A673 (cell line): ENCODE data around the gene FBP1.

Source experiments
- EZH2 ChIP-seq: fragments of 200-600 bp; sonication (generic); IDR thresholded peaks from 2 replicates; pipeline ENCODE4 v1.6.1; 2017; ENCODE audit warnings: borderline replicate concordance, low read depth, mild to moderate bottlenecking, mixed read lengths, antibody characterized with exemption, low read length; ENCODE audit not compliant: poor library complexity, severe bottlenecking
- TF ChIP-seq, protein P1 (sequence below): fragments of 300-800, 200-600 bp; sonication (generic); conservative IDR thresholded peaks from 2 replicates; pipeline ENCODE4 v1.5.1; 2017; ENCODE audit warnings: low read depth, mild to moderate bottlenecking, antibody characterized with exemption, low read length, moderate library complexity, mixed read lengths

DNA sequence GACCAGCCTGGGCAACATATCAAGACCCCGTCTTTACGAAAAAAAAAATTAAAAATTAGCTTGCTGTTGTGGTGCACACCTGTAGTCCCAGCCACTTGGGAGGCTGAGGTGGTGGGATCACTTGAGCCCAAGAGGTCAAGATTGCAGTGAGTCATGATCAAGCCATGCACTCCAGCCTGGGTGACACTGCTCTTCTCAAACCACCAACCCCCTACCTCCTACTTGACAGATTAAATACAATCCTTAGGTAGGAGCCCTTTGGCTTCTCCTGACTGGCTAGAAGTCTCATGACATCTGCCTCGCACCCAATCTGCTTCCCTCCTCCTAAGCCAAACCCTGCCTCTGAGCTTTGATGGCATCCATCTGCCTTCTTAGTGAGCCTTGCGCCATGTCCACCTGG is 11.6 kb upstream of the FBP1 start:
- TF ChIP-seq, protein P1, sequence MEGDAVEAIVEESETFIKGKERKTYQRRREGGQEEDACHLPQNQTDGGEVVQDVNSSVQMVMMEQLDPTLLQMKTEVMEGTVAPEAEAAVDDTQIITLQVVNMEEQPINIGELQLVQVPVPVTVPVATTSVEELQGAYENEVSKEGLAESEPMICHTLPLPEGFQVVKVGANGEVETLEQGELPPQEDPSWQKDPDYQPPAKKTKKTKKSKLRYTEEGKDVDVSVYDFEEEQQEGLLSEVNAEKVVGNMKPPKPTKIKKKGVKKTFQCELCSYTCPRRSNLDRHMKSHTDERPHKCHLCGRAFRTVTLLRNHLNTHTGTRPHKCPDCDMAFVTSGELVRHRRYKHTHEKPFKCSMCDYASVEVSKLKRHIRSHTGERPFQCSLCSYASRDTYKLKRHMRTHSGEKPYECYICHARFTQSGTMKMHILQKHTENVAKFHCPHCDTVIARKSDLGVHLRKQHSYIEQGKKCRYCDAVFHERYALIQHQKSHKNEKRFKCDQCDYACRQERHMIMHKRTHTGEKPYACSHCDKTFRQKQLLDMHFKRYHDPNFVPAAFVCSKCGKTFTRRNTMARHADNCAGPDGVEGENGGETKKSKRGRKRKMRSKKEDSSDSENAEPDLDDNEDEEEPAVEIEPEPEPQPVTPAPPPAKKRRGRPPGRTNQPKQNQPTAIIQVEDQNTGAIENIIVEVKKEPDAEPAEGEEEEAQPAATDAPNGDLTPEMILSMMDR, result no peak
- TF ChIP-seq EZH2, result no peak
